ENCODE data around the gene TDRD12.

The TDRD12 gene

DNA sequence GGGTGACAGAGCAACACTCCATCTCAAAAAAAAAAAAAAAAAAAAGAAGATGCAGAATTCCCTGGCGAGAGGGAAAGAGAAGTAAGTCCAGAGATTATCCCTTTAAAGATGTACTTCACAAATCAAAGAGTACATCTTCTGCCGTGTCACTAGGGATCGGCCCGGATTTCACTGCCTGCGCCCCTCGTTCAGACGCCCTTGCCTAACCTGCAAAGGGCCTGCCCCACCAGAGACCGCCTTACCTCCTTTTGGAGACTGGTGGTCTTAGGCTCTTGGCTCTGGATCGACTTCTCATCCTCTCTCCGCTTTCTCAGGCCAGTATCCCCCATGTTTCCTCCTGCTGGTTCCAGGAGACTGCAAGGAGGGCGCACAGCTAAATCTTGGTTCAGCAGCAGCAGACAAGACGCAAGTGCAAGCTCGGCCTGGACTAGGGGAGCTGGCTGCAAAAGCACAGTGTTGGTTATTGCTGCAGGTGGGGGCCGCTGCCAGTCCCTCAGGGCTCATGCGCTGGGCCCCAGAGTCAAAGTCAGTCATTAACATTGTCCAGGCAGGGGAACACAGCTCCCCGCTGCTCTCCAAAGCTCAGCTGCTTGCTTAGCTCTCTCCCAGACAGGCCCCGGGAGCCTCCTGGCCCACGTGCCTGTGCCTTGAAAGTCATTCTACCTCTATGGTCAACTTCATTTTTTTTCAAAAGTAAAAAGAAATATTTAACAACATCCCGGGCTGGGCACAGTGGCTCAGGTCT, 148.8 kb downstream of the TDRD12 start:
- ChIA-PET POLR2A (no interaction called here), CTCF (no interaction called here)
- TF ChIP-seq, protein P1, sequence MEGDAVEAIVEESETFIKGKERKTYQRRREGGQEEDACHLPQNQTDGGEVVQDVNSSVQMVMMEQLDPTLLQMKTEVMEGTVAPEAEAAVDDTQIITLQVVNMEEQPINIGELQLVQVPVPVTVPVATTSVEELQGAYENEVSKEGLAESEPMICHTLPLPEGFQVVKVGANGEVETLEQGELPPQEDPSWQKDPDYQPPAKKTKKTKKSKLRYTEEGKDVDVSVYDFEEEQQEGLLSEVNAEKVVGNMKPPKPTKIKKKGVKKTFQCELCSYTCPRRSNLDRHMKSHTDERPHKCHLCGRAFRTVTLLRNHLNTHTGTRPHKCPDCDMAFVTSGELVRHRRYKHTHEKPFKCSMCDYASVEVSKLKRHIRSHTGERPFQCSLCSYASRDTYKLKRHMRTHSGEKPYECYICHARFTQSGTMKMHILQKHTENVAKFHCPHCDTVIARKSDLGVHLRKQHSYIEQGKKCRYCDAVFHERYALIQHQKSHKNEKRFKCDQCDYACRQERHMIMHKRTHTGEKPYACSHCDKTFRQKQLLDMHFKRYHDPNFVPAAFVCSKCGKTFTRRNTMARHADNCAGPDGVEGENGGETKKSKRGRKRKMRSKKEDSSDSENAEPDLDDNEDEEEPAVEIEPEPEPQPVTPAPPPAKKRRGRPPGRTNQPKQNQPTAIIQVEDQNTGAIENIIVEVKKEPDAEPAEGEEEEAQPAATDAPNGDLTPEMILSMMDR (IDR thresholded peaks at IDR 0.05; ENCODE audit: insufficient read depth, low read length, missing control alignments) = no peak
- no peak overlapping the region for H3K4me3 ChIP-seq (ENCODE audit: low read depth, low read length)
- no peak for DNase-seq (ENCODE audit: low read depth, low spot score)

DNA sequence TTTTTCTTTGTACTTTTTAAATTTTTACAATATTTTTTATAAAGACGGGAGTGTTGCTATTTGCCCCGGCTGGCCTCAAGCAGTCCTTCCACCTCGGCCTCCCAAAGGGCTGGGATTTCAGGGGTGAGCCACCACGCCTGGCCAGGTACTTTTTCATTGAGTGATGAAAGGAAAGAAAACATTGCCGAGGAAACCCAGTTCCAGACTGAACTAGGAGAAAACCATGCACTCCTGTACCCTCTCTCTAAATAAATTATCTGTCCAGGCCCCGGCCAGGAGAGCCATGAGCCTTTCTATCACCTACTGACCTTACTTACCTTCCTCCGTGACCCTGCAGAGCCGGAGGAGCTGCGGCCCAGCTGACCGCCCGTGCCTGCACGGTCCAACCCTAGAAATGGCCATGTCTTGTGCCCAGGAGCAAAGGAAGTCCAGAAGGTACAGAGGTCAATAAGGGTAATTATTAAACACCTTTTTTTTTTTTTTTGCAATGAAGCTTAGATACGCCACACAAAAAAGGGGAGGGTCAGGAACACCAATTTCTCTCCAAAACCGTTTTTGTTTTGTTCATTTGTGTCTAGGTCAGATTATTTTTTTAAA, 149.9 kb downstream of the TDRD12 start, which contains the start of gene SLC7A9:
Gene SLC7A9, minus strand, starts transcription at position 399 of the 597 bp plus-strand sequence. CDS start 1,233 bp downstream, outside the sequence.
- H3K4me3 ChIP-seq (ENCODE audit: low read depth, low read length) = no peak within 1 kb of the TSS
- no peak for DNase-seq (ENCODE audit: low read depth, low spot score)
- TF ChIP-seq, protein P1 (IDR thresholded peaks at IDR 0.05; ENCODE audit: insufficient read depth, low read length, missing control alignments) = no peak
- ChIA-PET POLR2A (no interaction called here), CTCF (interaction anchor here (0.6 kb wide), 1 partner anchor 1031 kb away, joined by 4 read pairs; no protein-coding TSS in a partner anchor)

DNA sequence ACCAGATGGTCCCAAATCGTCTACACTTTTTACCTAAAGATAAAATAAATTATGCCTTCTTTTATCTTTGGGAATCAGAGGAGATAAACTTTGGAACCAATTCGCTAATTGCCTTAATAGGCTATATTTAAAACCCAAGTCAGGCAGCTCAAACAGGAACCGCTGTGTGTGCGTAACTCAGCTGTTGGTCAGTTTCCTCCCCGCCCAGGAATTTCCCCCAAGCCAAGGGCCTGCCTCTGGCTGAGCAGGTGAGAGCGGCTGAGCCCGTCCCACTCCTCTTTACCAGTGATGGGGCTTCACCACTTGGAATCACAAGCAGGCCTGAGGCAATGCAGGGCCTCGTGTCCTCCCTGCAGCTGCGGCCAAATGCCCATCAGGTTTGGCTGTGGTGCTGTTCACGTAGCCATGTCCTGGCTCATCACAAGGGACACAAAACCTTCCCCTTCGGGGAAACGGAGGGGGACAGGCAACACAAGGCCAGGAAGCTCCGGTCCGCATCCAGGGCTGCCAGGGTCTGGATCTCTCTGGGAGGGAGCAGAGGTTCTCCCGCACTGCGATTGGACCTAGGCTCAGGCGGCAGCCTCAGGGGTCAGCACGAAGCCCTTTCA, 150.5 kb downstream of the TDRD12 start:
- ChIA-PET POLR2A (no interaction called here), CTCF (interaction anchor here (0.6 kb wide), 1 partner anchor 1032 kb away, joined by 4 read pairs; no protein-coding TSS in a partner anchor)
- no peak overlapping the region for H3K4me3 ChIP-seq (ENCODE audit: low read depth, low read length)
- TF ChIP-seq, protein P1 (IDR thresholded peaks at IDR 0.05; ENCODE audit: insufficient read depth, low read length, missing control alignments) = no peak
- DNase-seq (ENCODE audit: low read depth, low spot score) = no peak

DNA sequence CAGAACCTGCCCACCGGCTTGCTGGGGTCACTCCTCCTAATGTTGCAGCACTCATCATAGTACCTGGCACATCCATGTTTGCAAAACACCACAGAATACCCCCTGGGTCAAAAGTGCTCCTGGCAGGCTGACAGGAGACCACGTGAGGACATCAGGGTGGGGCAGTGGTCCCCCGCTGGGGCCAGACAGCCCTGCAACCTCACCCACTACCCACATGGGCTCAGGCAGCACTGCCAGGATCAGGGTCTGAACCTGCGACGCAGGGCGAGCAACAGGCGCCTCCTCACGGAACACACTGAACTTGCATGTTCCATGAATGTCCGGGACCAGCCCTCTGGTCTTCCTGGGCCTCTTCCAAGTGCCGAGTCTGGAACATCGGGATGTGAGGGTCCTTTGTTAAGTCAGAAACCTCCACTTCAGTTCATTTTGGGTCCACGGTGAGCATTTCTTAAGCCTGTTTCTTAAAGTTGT, 151.4 kb downstream of the TDRD12 start:
- POLR2A ChIA-PET = no interaction called here
- DNase-seq (ENCODE audit: low read depth, low spot score) = no peak
- CTCF ChIA-PET = no interaction called here
- TF ChIP-seq, protein P1 (IDR thresholded peaks at IDR 0.05; ENCODE audit: insufficient read depth, low read length, missing control alignments) = no peak
- no peak overlapping the region for H3K4me3 ChIP-seq (ENCODE audit: low read depth, low read length)

DNA sequence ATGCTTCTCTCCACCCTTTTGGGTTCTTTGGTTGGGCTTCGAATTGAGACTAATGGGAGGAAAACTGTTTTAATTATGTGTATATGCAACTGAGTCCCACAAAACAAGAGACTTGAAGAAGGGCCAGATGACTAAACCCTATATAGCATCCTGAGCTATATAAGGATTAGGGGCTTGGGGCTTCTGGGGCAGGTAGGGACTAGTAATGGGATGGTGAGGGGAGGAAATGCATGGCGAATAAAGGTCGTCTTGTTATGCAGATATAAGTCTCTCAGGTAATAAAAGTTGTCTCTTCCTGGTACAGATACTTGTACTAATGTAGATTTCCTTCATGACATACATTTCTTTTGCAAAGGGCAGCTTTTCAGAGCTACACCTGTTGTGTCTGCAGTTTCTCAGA, 152.8 kb downstream of the TDRD12 start:
- no peak for DNase-seq (ENCODE audit: low read depth, low spot score)
- no peak overlapping the region for H3K4me3 ChIP-seq (ENCODE audit: low read depth, low read length)
- ChIA-PET POLR2A (no interaction called here), CTCF (no interaction called here)
- TF ChIP-seq, protein P1 (IDR thresholded peaks at IDR 0.05; ENCODE audit: insufficient read depth, low read length, missing control alignments) = no peak

Data from AG04449 (cell line).